ENCODE data around the gene DAZAP1. TPM values are rescaled to one million over a fixed set of nuclear protein-coding genes. Genes with fewer than 3 reads are reported as not detected.
A peak's percentile ranks its signal among the peaks of the same experiment; 100 is the strongest.

DAZAP1 gene
- total RNA-seq, 4 donors from 2014 or later: 41.5 to 75.4 (median 49.2) TPM

DNA sequence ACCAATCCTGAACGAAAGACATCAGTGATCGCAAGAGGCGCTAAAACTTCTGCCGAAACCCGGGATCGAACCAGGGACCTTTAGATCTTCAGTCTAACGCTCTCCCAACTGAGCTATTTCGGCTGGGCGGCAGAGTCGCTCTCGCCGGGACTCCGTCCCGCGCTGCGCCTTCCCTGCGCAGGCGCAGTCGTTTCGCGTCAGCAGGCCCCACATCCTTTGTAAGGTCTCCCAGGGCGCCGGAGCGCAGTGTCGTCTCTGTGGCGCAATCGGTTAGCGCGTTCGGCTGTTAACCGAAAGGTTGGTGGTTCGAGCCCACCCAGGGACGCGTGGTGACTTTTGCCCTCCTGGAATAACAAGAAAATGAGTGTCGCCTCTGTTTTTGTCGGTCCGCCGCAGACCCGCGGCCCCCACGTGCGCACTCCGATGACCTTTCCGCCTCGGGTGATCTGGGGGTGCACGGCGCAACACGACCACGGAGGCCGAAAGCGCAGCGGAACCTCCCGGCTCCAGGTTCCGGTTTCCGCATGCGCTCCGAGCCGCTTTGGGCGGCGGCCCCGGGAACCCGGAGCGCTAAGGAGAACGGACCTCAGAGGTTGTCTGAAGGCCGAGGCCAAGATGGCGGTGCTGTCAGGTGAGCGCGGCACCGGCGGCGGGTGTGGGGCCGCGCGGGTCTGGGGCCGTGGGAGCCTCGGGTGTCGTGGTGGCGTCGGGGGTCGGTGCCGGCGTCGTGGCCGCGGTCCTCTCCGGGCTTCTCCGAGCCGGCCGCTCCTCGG, 23.9 kb upstream of the DAZAP1 start, which contains the start of gene NDUFS7:
NDUFS7 (plus strand) TSS at position 596 of the 773 bp plus-strand sequence; CDS start at position 616, 20 bp downstream.
- Histone ChIP-seq H3K27ac (peak within 1 kb of the TSS; percentile 90), H3K9me3 (no peaks in the 10 kb centered on the region), H3K4me1 (peaks cover 46% of the 10 kb centered on the region), H3K27me3 (no peaks in the 10 kb centered on the region), H3K36me3 (peaks cover 8% of the 10 kb centered on the region), H3K4me3 (peak within 1 kb of the TSS; percentile 87)
- DNase-seq (ENCODE audit: low spot score in 2 of 2): peak; percentile 94 to 95
- 0% methylated on average over 18 of the region's 90 CpGs for WGBS
- TF ChIP-seq POLR2A (IDR thresholded peaks at IDR 0.05): no peak
- TF ChIP-seq, protein P1, sequence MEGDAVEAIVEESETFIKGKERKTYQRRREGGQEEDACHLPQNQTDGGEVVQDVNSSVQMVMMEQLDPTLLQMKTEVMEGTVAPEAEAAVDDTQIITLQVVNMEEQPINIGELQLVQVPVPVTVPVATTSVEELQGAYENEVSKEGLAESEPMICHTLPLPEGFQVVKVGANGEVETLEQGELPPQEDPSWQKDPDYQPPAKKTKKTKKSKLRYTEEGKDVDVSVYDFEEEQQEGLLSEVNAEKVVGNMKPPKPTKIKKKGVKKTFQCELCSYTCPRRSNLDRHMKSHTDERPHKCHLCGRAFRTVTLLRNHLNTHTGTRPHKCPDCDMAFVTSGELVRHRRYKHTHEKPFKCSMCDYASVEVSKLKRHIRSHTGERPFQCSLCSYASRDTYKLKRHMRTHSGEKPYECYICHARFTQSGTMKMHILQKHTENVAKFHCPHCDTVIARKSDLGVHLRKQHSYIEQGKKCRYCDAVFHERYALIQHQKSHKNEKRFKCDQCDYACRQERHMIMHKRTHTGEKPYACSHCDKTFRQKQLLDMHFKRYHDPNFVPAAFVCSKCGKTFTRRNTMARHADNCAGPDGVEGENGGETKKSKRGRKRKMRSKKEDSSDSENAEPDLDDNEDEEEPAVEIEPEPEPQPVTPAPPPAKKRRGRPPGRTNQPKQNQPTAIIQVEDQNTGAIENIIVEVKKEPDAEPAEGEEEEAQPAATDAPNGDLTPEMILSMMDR (IDR thresholded peaks at IDR 0.05): peak in 1 of 2 donors; percentile 21
- no peak for TF ChIP-seq EP300 (IDR thresholded peaks at IDR 0.05)
- TF ChIP-seq POLR2AphosphoS5 (IDR thresholded peaks at IDR 0.05): peak; percentile 80 to 99 (median 95)

DNA sequence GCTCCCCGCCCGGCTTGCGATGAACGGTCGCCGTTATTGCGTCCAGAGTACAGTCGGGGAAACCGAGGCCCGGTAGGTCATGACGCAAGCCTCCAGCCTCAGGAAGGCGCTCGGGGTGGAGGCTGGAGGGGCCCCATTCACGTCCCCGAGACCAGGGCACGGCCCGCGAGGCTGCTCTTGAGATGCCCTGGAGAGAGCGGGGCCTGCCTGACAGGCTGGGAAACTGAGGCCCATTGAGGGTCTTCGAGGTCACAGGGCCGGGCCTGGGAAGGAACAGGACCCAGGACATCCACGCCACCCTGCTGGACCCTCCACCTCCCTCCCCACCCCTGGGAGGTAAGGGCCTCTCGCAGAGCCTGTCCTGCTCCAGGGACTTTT, 23.3 kb upstream of the DAZAP1 start:
- Histone ChIP-seq H3K4me1 (peaks cover 46% of the 10 kb centered on the region), H3K9me3 (no peaks in the 10 kb centered on the region), H3K4me3 (peak overlapping the region; percentile 87), H3K27ac (peak overlapping the region; percentile 90), H3K27me3 (no peaks in the 10 kb centered on the region), H3K36me3 (peaks cover 14% of the 10 kb centered on the region)
- TF ChIP-seq POLR2AphosphoS5 (IDR thresholded peaks at IDR 0.05) (no peak), POLR2A (IDR thresholded peaks at IDR 0.05) (no peak), EP300 (IDR thresholded peaks at IDR 0.05) (no peak)
- TF ChIP-seq, protein P1 (IDR thresholded peaks at IDR 0.05): no peak
- WGBS: 0% methylated on average over 2 of the region's 23 CpGs
- DNase-seq (ENCODE audit: low spot score in 2 of 2): no peak

DNA sequence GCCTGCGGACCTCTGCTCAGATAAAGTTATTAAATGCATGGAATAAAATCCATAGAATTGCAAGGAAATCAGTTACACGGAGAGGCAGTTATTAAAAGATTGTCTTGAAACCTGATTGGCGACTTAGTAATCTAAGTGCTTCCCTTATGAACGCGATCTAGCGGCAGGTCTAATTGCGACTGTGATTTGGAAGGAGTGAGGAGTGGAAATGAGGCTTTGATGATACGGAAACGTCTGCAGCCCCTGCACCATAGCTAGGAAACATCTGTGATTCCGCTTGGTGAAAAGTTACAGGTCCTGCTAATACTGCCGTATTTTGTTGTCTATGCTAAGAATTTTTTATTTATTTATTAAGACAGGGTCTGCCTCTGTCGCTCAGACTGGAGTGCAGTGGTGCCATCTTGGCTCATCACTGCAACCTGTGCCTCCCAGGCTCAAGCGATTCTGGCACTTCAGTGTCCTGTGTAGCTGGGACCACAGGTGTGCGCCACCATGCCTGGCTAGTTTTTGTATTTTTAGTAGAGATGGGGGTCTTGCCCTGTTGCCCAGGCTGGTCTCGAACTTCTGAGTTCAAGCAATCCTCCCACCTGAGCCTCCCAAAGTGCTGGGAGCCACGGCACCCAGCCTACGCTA, 22.8 kb upstream of the DAZAP1 start:
- H3K4me3 ChIP-seq: peak overlapping the region; percentile 87
- H3K4me1 ChIP-seq: peaks cover 46% of the 10 kb centered on the region
- H3K27ac ChIP-seq: peak overlapping the region; percentile 90
- H3K36me3 ChIP-seq: peaks cover 19% of the 10 kb centered on the region
- WGBS: 28% methylated on average over 17 of the region's 17 CpGs
- H3K9me3 ChIP-seq: no peaks in the 10 kb centered on the region
- TF ChIP-seq EP300 (IDR thresholded peaks at IDR 0.05): no peak
- TF ChIP-seq POLR2A (IDR thresholded peaks at IDR 0.05): no peak
- TF ChIP-seq, protein P1 (IDR thresholded peaks at IDR 0.05): no peak
- no peak for TF ChIP-seq POLR2AphosphoS5 (IDR thresholded peaks at IDR 0.05)
- no peaks in the 10 kb centered on the region for H3K27me3 ChIP-seq
- no peak for DNase-seq (ENCODE audit: low spot score in 2 of 2)

DNA sequence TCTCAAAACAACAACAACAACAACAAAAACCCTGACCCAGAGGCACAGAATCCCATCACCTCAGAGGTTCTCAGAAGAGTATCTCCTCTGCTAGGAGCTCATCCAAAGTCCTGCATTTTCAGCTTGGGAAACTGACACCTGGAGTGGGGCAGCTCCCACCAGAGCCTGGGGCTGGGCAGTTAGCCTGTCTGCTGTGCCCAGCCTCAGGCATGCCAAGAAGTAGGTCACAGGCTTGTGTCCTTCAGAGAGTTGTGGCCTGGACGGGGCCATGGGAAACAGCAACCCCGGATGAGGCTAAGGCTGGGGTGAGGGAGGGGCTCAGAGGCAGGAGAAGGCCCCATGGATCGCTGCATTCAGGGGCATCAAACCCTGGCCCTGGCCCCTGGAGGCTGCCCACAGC, 21.6 kb upstream of the DAZAP1 start:
- WGBS: no CpG with 5 or more reads among the region's 3 CpGs
- Histone ChIP-seq H3K9me3 (no peaks in the 10 kb centered on the region), H3K4me1 (peaks cover 46% of the 10 kb centered on the region), H3K27ac (no peak overlapping the region), H3K27me3 (no peaks in the 10 kb centered on the region), H3K4me3 (no peak overlapping the region), H3K36me3 (peaks cover 28% of the 10 kb centered on the region)
- TF ChIP-seq, protein P1 (IDR thresholded peaks at IDR 0.05): no peak
- TF ChIP-seq POLR2AphosphoS5 (IDR thresholded peaks at IDR 0.05) (no peak), EP300 (IDR thresholded peaks at IDR 0.05) (no peak), POLR2A (IDR thresholded peaks at IDR 0.05) (no peak)
- no peak for DNase-seq (ENCODE audit: low spot score in 2 of 2)

Measured in suprapubic skin (tissue), 4 donors.